Lower leg skin (tissue), 4 donors: ENCODE data around the gene SLC9B2. TPM values are rescaled to one million over a fixed set of nuclear protein-coding genes. Genes with fewer than 3 reads are reported as not detected.

Experiments used
- DNase-seq, 2 donors: peaks; one replicate each; pipeline ENCODE4 v3.0.0-alpha.2; 2019; ENCODE audit warnings: low spot score in 2 of 2
- H3K4me3 ChIP-seq: fragments of 200-600 bp; sonication (generic); 2 replicates; pipeline ENCODE4 v1.5.1; 2017; ENCODE audit warnings: mild to moderate bottlenecking, low read depth; ENCODE audit not compliant: poor library complexity, severe bottlenecking
- POLR2A ChIP-seq, 2 donors: fragments of 450-650 bp; IDR thresholded peaks; one replicate each; pipeline ENCODE4 v1.6.1; 2016 to 2017; ENCODE audit warnings: antibody characterized with exemption in 2 of 2, mild to moderate bottlenecking in 1 of 2, moderate library complexity in 1 of 2
- WGBS, 2 donors: methylation state at CpG; one replicate each; pipeline ENCODE4 v1.1.5; 2018; 5-methylcytosine and 5-hydroxymethylcytosine counted together
- intact Hi-C: fragments of 100-400 bp; cut with DNase I; formaldehyde crosslinking; loops from one replicate; pipeline ENCODE4 v1.15.0; 2023; ENCODE audit warnings: low total_unique reads
- total RNA-seq, 4 donors: library from RNA; depleted of rRNA; stranded (reverse); fragments of >200 nt; gene quantifications; one replicate each; pipeline ENCODE4 v1.1.0, GENCODE V29; 2016
- TF ChIP-seq, protein P1 (sequence below), 3 donors: fragments of 450-650 bp; IDR thresholded peaks; one replicate each; pipeline ENCODE4 v1.5.1; 2016; ENCODE audit warnings: antibody characterized with exemption in 3 of 3, mild to moderate bottlenecking in 3 of 3, moderate library complexity in 2 of 3

SLC9B2 gene
- total RNA-seq, 4 donors from 2014 or later: 1.3 to 4.3 (median 2.8) TPM

DNA sequence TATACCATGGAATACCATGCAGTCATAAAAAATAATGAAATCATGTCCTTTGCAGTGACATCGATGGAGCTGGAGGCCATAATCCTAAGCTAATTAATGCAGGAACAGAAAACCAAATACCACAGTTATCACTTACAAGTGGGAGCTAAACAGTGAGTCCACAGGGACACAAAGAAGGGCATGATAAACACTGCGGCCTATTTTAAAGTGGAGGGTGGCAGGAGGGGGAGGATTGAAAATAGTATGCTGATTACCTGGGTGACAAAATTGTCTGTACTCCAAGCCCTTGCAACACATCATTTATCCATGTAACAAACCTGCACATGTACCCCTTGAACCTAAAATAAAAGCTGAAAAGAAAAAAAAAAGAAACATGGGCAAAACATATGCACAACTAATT is 40.4 kb downstream of the SLC9B2 start:
- DNase-seq: no peak
- H3K4me3 ChIP-seq: no peak overlapping the region
- 95 to 98% methylated on average over 2 of the region's 2 CpGs for WGBS, 2 donors
- intact Hi-C loops: no loop called here
- TF ChIP-seq, protein P1, sequence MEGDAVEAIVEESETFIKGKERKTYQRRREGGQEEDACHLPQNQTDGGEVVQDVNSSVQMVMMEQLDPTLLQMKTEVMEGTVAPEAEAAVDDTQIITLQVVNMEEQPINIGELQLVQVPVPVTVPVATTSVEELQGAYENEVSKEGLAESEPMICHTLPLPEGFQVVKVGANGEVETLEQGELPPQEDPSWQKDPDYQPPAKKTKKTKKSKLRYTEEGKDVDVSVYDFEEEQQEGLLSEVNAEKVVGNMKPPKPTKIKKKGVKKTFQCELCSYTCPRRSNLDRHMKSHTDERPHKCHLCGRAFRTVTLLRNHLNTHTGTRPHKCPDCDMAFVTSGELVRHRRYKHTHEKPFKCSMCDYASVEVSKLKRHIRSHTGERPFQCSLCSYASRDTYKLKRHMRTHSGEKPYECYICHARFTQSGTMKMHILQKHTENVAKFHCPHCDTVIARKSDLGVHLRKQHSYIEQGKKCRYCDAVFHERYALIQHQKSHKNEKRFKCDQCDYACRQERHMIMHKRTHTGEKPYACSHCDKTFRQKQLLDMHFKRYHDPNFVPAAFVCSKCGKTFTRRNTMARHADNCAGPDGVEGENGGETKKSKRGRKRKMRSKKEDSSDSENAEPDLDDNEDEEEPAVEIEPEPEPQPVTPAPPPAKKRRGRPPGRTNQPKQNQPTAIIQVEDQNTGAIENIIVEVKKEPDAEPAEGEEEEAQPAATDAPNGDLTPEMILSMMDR (IDR thresholded peaks at IDR 0.05): no peak
- no peak for TF ChIP-seq POLR2A (IDR thresholded peaks at IDR 0.05)

DNA sequence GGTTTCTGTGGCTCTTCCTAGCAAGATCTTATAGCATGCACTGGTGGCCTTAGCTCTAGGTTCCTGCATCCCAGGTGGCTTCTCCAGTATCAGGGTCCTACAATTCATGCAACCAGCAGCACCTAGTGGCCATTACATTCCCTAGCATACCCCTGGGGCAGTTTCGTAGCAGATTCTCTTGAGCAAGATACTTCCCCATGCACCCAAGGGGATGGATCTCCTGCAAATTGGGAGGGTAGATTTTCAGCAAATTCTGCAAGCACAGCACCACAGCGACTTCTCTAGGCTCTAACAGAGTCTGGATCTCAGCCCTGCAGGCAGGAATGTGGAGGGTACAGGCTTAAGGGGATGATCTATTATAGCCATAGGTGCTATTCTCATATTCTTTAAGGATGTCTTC is 44.0 kb downstream of the SLC9B2 start:
- no peak for TF ChIP-seq POLR2A (IDR thresholded peaks at IDR 0.05)
- TF ChIP-seq, protein P1 (IDR thresholded peaks at IDR 0.05): no peak
- DNase-seq: no peak
- intact Hi-C loops: no loop called here
- 85 to 95% methylated on average over 2 of the region's 2 CpGs for WGBS, 2 donors
- no peak overlapping the region for H3K4me3 ChIP-seq

DNA sequence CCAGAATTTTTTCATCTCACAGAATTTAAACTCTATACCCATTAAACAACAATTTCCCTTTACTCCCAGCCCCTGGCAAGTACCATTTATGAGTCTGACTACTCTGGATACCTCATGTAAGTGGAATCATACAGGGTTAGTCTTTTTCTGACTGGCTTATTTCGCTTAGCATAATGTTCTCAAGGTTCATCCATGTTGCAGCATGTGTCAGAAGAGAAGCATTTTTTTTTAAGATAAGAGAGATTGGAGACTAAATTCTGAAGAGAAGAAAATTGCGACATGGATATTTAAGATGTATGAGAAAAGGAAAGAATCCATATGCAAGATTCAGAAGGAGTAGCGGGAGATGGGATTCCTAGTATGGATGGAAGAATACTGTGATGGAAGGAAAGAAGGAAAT is 45.8 kb downstream of the SLC9B2 start:
- 95 to 98% methylated on average over 3 of the region's 3 CpGs for whole genome bisulfite sequencing, 2 donors
- intact Hi-C loops: no loop called here
- DNase-seq: no peak
- H3K4me3 ChIP-seq: no peak overlapping the region
- TF ChIP-seq, protein P1 (IDR thresholded peaks at IDR 0.05): no peak
- TF ChIP-seq POLR2A (IDR thresholded peaks at IDR 0.05): no peak

DNA sequence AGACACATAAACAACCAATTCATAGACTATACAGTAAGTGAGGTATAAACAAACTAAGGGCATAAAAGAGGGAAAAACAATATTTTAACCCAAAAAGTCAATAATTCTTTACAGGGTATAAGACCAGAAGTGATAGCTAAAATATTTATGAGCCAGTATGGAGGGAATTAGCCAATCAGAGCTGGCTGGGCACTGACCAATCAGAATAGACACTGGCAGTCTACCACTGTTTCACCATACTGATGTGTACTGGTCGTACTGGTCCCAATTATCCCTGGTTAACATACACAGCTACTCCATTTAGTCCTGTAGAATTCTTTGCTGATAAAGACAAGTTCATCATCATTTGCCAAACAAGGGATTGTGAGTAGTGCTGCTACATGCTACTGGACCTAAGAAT is 47.3 kb downstream of the SLC9B2 start:
- DNase-seq: no peak
- intact Hi-C loops: no loop called here
- H3K4me3 ChIP-seq: no peak overlapping the region
- WGBS, 2 donors: 90 to 94% methylated on average over 1 of the region's 1 CpG
- no peak for TF ChIP-seq POLR2A (IDR thresholded peaks at IDR 0.05)
- TF ChIP-seq, protein P1 (IDR thresholded peaks at IDR 0.05): no peak

DNA sequence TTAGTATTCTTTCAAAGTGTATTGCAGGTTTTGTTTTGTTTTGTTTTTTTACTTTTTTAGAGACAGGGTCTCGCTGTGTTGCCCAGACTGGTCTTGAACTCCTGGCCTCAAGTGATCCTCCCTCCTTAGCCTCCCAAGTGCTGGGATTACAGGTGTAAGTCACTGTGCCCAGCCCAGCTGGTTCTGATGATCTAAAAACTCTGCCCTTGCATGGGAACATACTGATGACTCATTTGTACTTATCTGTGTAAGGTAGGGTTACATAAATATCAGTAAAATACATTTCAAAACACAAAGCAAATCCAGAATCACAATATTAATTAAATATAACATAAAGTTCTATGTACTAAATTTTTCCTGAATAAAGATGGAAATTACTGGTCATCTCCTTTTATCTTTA is 49.7 kb downstream of the SLC9B2 start:
- TF ChIP-seq POLR2A (IDR thresholded peaks at IDR 0.05): no peak
- TF ChIP-seq, protein P1 (IDR thresholded peaks at IDR 0.05): no peak
- no peak for DNase-seq
- no peak overlapping the region for H3K4me3 ChIP-seq
- intact Hi-C loops: no loop called here
- 94 to 96% methylated on average over 1 of the region's 1 CpG for WGBS, 2 donors

DNA sequence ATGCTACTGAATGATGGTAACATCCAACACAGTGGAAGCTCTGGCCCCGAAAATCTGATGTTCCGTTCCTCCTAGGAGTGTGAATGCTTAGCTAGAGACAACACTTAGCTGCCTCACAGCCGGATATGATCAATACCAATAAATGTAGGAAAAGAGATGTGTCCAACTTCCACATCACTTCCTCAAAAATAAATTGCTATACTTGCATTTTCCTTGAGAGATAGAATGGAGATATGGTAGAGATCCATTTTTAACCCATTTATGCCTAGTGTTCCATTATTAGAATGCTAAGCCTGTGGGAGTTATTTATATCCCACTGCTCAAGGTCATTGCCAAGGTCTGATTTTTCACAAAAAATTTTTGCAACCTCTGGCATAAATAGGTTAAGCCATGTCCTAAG is 51.6 kb downstream of the SLC9B2 start:
- no peak for TF ChIP-seq POLR2A (IDR thresholded peaks at IDR 0.05)
- TF ChIP-seq, protein P1 (IDR thresholded peaks at IDR 0.05): no peak
- no peak overlapping the region for H3K4me3 ChIP-seq
- whole genome bisulfite sequencing, 2 donors: 93% methylated on average over 3 of the region's 3 CpGs
- intact Hi-C loops: no loop called here
- DNase-seq: no peak
